Measurements from ENCODE around the gene SERINC1.
"Not testable (repeated sequence)": the region's sequence is repeated elsewhere in the genome, so short reads cannot be mapped to it uniquely, and the experiment has no call there.

Gene SERINC1

DNA sequence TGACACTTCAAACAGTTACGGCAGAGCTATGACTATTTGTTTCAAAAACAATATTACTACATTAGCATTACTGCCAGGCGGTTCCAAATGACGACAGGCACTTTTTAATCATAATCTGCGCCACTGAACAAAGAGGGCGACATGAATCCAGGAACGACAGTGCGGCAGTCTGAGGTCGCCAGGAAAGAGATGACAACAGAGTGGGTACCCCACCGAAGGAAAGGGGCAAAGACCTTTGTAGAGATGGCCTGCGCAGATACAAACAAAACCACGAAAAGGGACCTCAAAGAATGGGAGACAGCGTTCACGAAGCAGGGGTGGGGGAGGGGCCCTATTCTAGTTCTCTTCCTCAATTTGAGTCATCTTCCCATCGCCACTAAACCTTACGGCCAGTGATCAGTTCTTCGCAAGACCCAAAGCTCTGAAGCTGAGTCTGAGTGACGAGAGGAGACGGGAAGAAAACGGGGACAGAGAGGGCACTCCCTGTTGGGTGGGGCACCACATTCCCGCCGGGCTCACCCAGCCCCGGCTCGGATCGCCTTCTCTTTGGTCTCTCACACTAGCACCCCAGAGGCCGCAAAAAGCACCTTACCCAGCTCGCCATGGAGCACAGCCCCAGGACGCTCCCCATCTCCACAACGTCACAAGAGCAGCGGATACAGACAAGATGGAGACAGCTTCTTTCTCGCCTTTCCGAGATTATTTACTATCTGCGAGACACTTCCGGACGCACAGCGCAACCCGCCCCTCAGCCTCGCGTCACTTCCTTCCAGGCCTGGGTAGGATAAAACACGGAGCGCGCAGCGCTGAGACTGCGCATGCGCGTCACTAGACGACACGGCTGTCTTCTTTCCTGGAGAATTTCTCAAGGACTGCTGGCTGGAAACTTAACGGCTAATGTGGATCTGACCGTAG lies at the start of gene SERINC1:
SERINC1 (minus strand) TSS at position 701 of the 915 bp plus-strand sequence; CDS start at position 631, 70 bp downstream.
- peak; percentile 91 for DNase-seq (ENCODE audit: low spot score)
- FAIRE-seq = peak; percentile 98

DNA sequence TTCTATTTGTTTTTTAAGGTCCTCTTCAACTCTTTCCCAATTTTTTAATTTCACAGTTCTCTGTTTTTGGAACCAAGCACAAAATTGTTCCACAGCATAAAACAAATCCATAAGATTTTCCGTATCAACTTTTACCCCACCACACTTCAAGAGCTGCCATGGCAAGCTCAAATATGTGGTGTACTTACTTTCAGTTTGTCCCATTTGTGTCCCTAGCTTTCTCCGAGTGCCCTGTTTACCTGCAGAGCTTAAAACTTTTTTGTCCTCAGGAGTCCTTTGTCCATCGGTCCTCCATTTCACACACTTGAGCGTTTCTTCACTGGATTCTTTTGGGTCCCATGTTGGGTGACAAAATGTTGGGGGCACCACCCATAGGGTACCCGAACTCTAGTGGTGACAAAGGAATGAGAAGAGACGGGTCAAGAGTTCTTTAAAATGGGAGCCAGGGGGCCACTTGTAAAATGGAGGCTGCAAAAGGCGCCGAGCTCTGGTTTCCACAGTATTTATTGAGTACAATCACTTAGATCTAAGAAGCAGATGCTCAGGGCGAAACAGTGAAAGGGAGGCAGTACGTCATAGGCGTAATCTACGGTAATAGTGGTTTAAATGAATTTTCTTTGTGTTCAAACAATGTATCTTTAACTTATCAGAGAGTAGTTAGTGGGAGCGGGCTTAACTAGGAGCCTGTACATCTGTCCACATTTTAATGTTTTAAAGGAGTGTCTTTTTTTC lies 39.8 kb upstream of the SERINC1 start:
- DNase-seq (ENCODE audit: low spot score) (no peak), FAIRE-seq (no peak)

DNA sequence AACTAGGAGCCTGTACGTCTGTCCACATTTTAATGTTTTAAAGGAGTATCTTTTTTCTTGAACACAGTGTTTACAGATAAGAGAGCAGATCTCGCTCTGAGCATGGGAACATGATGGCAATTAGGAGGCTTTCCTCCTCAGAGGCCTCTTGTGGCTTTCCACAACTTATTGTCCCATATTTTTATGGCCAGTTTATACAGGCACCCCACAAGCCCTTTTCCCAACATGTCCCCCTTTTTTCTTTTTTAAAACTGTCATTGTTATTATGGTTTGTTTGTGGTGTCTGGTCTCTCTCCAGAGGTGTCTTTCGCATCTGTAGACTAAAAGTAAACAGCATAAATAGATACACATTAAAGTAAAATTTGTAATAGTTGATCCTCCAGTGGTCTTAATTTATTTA lies 33.6 kb upstream of the SERINC1 start:
- FAIRE-seq; DNase-seq (ENCODE audit: low spot score): not testable (repeated sequence)

DNA sequence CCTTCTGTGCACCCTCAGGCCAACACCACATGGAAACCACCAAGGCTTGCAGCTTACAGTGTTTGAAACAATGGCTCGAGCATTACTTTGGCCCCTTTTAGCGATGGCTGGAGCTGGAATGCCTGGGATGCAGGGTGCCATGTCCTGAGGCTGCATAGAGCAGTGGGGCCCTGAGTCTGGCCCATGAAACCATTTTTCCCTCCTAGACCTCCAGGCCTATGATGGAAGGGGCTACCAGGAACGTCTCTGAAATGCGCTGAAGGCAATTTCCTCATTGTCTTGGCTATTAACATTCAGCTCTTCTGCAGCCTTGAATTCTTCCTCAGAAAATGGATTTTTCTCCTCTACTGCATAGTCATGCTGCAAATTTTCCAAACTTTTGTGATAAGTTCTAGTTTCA lies 29.9 kb upstream of the SERINC1 start:
- DNase-seq (ENCODE audit: low spot score) (no peak), FAIRE-seq (no peak)

DNA sequence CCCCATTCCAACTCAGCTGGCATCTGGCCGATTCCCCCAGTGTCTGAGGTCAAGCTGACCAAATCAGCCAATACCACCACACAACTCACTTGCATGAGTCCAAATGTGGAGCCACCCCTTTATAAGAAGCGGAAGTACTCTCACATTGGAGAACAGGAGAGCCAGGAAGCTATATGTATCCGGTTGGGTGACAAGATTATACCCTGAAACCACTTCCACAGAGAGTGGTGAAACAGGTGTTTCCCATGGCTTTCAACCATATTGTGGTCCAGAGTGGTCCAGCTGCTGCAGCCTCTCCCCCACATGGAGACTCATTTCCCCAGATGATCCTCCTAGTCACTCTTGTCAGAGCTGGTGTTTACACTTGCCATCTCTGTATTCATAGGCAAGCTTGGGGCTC lies 24.0 kb upstream of the SERINC1 start:
- no peak for DNase-seq (ENCODE audit: low spot score)
- FAIRE-seq = no peak

DNA sequence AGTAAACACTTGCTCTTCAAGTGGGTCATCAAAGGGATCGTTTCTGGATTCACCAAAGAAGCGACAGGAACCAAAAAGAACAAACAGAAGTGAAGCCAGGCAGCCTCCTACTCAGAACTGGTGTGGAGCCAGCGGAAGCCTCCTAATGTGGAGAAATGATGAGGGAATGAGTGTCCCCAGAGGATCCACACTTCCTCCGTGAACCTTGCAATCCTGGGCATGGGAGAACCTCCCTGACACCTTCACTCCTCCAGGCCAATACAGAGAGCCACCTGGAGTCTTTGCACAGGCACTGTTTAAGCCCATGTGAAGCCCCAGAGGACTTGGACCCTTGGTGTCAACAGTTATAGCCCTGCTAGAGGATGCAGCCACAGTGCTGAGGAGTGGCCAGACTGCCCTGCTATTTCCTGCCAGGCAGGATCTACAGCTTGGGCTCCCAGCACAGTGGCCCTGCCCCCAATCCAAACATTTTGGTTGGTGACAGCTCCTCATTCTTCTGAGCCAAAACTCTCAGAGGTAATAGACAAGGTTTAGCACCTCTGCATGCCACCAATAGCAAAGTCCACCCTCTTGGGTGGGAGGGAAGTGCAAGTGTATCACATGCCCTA lies 23.2 kb upstream of the SERINC1 start:
- no peak for FAIRE-seq
- no peak for DNase-seq (ENCODE audit: low spot score)

DNA sequence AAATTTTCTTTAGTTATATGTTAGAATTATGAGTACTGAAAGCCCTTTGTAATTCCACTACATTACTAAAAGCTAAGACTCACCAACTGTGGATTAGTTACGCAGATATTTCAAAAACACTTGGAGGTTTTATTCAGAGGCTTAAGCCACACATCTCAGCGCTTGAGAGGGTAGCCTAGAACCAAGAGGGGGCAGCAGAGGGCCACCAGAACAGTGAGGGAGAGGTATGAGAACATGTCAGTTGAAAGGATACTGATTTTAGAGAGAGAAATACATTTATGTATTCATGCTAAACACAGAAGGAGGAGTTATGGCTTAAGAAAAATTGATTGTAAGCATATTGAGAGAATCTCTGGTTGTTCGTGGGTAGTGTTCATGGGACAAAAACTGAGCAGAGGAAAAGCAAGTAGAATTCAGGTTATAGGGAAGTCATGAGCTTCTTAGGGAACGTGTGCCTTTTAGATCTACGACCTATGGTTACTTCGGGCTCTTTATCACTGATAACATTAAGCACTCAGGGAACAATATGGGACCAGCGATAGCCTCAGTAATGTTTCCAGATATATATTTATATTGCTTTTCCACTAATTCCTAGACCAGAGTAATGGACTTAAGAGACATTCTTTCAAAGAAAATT lies 20.4 kb upstream of the SERINC1 start:
- FAIRE-seq (no peak), DNase-seq (ENCODE audit: low spot score) (peak; percentile 65)

DNA sequence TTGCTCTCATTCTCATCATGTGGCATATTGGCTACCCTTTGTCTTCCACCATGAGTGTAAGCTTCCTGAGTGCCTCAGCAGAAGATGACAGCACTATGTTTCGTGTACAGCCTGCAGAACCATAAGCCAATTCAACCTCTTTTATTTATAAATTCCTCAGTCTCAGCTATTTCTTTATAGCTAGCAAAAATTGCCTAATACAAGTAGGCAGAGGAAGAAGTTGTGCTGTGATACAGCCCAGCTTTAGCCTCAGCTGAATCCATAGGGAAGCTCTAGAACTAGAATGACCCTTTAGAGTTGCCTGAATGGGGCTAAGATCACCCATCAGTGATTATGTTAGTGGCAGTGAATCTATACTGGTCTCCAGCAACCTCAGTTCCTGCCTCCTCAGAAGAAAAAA lies 19.0 kb upstream of the SERINC1 start:
- no peak for FAIRE-seq

DNA sequence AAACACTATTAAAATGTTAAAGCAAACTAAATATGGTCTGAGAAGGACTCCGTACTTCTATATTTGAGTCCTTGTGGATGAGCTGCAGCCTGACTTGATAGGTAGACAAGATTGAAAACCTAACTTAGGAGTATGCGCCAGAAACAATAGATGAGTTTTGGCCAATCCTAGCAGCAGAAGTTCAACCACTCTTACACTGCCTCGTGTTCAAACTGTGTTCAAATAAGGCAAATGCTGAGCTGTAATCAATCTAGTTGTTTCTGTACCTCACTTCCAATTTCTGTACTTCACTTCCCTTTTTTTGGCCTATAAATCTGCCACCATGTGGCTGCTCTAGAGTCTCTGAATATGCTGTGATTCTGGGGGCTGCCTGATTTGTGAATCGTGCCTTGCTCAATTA lies 13.2 kb upstream of the SERINC1 start:
- no peak for DNase-seq (ENCODE audit: low spot score)
- no peak for FAIRE-seq

More for the DNA sequence above, 19.0 kb upstream of the SERINC1 start:
- no peak for DNase-seq (ENCODE audit: low spot score)

DNA sequence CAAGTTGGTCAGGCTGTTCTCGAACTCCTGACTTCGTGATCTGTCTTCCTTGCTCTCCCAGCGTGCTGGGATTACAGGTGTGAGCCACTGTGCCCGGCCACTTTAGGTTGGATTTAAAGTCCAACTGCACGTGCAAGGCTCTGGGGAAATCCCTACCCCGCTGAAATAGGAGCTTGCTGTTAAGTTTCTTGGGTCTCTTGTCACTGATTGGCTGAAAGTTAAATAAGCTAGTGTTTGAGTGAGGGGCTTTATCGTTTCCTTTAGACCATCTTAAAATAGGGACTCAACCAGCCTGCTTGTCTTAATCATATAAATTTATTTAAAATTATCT lies 11.1 kb upstream of the SERINC1 start:
- no peak for FAIRE-seq

DNA sequence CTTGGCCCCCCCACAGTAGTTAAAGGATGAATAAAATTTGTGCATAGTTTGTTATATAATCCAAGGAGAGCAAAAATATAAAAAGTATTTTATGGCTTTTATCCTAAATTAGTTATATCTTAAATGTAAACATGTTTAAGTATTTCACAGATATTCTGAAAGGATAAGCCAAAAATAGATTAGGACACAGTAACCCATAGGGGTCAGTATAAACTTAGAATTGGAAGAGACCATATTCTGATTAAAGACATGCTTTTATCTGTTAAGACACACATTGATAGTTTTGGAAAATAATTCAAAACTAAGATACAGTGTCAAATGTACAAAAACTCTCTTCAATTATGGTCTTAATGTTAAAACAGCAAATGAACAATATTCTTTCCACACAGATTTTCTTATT lies 4.5 kb upstream of the SERINC1 start:
- no peak for FAIRE-seq
- peak; percentile 5 for DNase-seq (ENCODE audit: low spot score)

More for the DNA sequence above, 11.1 kb upstream of the SERINC1 start:
- no peak for DNase-seq (ENCODE audit: low spot score)

DNA sequence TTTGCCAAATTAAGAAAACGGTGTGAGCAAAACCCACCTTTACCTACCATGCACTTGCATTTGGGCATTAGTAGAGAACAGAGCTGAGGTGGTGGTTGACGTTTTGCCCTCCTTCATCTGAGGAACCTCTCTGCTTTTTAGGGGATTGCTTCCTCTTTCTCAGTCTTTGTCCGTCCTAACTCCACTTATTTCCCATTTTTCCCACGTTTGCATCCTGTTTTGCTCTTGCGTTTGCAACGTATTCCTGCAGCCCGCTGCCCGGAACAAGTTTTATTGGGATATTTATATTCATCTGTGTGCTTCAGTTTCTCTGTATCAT lies 374 bp upstream of the SERINC1 start:
- FAIRE-seq (no peak), DNase-seq (ENCODE audit: low spot score) (no peak)

DNA sequence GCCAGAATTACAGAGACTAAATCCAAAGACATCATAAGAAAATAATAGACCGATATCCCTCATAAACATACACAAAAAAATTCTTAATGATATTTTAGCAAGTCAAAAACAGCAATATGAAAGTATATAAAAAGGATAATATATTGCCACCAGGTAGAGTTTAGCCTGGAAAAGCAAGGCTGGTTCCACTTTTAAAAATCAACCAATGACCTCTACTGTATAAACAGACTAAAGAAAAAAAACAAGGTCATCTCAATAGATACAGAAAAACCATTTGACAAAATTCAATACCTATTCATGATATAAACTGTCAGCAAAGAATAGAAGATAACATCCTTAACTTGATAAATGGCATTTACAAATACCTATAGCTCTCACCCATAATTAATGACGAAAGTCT lies 9.7 kb downstream of the SERINC1 start:
- DNase-seq (ENCODE audit: low spot score) = no peak
- no peak for FAIRE-seq

DNA sequence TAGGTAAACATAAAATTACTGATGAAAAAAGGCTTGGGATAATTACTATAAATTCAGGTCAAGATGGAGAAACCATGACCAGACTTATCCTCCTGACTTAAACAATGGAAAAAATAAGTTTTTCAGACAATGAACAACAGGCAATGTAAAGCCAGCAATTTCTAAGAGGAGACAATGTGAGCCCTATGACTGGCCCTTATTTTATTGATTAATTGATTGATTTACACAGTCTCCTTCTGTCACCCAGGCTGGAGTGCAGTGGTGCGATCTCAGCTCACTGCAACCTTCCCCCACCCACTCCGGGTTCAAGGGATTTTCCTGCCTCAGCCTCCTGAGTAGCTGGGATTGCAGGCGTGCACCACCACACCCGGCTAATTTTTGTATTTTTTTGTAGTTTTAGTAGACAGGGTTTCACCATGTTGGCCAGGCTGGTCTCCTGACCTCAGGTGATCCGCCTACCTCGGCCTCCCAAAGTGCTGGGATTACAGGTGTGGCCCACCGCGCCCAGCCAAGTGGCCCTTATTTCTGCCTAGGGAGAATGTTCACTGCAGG lies 11.7 kb downstream of the SERINC1 start:
- not testable (repeated sequence) for FAIRE-seq

DNA sequence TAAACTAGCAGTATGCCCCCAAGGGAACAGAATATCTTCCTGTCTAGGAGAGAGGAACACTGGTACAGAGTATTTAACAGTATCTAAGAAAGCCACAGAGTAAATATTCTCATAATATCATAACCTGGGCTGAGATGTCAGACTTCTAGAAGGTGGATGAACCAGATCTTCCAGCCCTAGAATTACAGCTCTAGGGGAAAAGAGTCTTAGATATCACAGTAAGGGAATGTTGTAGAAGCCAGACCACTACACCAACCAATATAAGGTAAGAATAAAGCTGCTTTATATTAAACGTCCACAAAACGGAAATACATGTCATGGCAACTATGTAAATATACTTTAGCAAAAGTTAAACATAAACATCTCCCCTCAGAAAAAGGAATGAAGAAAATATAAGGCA lies 12.4 kb downstream of the SERINC1 start:
- DNase-seq (ENCODE audit: low spot score) = no peak
- no peak for FAIRE-seq

More for the DNA sequence above, 11.7 kb downstream of the SERINC1 start:
- DNase-seq (ENCODE audit: low spot score) = not testable (repeated sequence)

DNA sequence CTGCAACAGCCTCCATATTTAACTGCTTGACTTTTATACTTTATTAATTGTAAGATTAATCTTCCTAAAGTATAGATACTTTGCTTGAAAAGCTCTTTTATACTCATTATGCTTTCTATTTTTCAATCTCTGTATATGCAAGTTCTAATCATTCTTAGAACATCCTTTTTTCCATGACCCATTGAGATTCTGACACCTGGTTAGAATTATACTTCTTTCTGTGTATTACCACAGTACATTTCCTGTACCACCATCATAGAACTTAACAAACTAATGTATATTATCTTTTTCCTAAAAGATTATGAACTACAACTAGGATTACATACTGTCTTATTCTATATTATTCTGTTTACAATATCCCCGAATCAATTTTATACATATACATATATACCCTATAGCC lies 13.5 kb downstream of the SERINC1 start:
- FAIRE-seq (no peak), DNase-seq (ENCODE audit: low spot score) (no peak)

DNA sequence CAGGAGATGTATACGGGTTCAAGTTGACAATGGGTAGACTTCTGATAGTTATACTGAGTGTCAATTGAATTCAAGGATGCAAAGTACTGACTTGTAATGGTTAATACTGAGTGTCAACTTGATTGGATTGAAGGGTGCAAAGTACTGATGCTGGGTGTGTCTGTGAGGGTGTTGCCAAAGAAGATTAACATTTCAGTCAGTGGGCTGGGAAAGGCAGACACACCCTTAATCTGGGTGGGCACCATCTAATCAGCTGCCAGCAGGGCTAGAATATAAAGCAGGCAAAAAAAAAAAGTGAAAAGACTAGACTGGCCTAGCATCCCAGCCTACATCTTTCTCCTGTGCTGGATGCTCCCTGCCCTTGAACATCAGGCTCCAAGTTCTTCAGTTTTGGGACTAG lies 16.5 kb downstream of the SERINC1 start:
- not testable (repeated sequence) for FAIRE-seq; DNase-seq (ENCODE audit: low spot score)

DNA sequence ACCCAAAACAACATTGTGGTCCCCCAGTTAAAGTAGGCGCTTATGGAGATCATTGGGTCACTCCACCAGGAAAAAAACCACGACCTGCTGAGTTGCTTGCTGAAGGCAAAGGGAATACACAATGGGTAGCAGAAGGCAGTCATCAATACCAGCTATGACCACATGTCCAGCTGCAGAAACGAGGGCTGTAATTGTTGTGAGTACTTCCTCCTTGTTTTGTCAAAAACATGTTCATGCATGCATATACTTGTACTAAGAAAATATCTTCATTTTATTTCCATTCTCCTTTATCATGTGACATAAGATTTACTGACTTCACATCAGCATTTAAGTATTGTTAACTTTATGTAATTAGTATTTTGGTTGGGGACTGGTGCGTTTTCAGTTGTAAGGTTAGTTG lies 16.9 kb downstream of the SERINC1 start:
- DNase-seq (ENCODE audit: low spot score) = no peak
- no peak for FAIRE-seq

DNA sequence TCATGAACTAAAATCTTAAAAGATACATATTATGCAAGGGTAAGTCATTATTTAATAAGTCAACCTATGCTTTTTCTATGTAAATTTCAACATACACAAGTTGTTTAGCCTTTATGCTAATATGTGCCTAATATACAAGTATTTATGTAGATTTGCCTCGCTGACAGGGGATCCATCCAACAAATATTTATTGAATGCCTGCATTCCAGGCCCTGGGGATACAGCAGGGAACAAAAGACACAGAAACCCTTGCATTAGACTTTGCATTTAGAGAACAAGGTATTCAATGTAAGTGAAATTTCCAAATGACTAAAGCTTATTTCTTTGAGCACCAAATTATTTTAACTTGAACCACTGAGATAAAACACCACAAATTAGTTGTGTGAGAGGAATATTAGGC lies 19.1 kb downstream of the SERINC1 start:
- DNase-seq (ENCODE audit: low spot score) (no peak), FAIRE-seq (no peak)

DNA sequence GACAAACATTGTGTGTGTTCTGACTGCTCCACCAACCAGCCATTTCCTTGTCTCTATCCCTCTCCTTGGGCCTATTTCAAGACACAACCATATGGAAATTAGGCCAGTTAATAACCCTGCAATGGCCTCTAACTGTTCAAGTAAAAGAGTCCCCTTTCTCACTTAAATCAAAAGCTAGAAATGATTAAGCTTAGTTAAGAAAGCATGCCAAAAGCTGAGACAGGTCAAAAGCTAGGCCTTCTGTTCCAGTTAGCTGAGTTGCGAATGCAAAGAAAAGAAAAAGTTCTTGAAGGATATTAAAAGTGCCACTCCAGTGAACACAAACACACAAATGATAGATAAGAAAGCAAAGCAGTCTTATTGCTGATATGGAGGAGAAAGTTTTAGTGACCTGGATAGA lies 22.5 kb downstream of the SERINC1 start:
- DNase-seq (ENCODE audit: low spot score) (no peak), FAIRE-seq (no peak)

DNA sequence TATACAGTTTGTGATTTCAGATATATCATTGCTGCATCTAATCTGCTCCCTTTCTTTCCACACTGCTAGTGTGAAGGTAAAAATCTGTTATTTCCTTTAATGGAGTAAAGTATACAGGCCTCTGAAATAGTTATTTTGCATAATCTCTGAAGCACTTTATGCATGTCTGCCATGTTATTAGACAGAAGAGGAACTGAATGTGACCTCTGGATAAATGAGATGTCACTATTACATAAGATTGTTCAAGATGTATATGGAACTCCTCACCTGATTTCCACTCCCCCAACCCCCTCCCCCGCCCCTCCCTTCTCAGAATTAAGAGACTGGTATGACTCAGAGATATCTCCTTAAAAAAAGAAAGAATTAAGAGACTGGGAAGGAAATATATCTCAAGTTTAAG lies 26.3 kb downstream of the SERINC1 start:
- FAIRE-seq = no peak
- no peak for DNase-seq (ENCODE audit: low spot score)

DNA sequence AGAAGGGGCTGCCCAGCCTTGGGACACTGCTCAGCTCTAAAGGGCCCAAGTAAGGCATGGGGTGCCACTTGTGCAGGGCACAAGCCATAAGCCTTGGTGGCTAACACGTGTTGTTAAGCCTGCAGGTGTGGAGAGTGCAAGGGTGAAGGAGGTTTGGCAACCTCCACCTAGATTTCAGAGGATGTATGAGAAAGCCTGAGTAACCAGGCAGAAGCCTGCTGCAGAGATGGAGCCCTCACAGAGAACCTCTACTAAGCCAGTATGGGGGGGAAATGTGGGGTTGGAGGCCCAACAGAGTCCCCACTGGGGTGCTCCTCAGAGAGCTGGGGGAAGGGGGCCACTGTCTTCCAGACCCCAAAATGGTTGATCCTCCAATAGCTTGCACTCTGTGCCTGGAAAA lies 32.6 kb downstream of the SERINC1 start:
- DNase-seq (ENCODE audit: low spot score) (no peak), FAIRE-seq (no peak)
